ENCODE results near the gene TMEM154. TPM values are rescaled to one million over a fixed set of nuclear protein-coding genes. Genes with fewer than 3 reads are reported as not detected.

Gene TMEM154
- total RNA-seq, 1 donor, result 1.8 TPM

DNA sequence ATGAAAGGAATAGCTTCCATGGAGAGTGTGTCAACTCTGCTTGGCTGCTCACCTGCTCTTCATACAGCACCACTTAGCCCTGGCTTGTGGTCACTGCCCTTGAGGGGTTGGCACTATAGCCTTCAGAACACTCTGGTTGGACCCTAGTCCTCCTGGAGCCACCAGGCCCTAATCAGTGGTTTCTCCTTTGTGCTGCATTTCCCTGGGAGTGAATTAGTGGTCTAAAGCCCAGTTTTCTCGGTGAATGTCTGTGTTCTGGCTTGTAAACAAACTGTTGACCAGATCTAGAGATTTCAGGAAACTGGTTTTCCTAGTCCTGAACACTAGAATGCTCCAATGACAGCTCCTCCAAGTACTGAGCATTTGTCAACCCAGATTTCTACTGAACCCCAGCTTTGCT is 28.6 kb upstream of the TMEM154 start:
- no peak overlapping the region for H2AFZ ChIP-seq (ENCODE audit: low read length)
- TF ChIP-seq, protein P1, sequence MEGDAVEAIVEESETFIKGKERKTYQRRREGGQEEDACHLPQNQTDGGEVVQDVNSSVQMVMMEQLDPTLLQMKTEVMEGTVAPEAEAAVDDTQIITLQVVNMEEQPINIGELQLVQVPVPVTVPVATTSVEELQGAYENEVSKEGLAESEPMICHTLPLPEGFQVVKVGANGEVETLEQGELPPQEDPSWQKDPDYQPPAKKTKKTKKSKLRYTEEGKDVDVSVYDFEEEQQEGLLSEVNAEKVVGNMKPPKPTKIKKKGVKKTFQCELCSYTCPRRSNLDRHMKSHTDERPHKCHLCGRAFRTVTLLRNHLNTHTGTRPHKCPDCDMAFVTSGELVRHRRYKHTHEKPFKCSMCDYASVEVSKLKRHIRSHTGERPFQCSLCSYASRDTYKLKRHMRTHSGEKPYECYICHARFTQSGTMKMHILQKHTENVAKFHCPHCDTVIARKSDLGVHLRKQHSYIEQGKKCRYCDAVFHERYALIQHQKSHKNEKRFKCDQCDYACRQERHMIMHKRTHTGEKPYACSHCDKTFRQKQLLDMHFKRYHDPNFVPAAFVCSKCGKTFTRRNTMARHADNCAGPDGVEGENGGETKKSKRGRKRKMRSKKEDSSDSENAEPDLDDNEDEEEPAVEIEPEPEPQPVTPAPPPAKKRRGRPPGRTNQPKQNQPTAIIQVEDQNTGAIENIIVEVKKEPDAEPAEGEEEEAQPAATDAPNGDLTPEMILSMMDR (IDR thresholded peaks at IDR 0.05; ENCODE audit: extremely low read depth, low read depth, low read length), result no peak

GRCh38 chr4:152707632-152708031 is 27.8 kb upstream of the TMEM154 start:
- TF ChIP-seq, protein P1 (IDR thresholded peaks at IDR 0.05; ENCODE audit: extremely low read depth, low read depth, low read length), result no peak
- Histone ChIP-seq H3K4me3 (ENCODE audit: insufficient read depth, low read length) (no peak overlapping the region), H4K20me1 (ENCODE audit: insufficient read depth, low read length) (no peaks in the 10 kb centered on the region), H3K27me3 (ENCODE audit: insufficient read depth, low read length) (no peaks in the 10 kb centered on the region), H3K27ac (ENCODE audit: low read depth, low read length) (no peak overlapping the region), H3K9me3 (ENCODE audit: low read depth, low read length) (peaks cover 3% of the 10 kb centered on the region), H3K4me2 (ENCODE audit: insufficient read depth, low read length) (no peak overlapping the region), H3K4me1 (ENCODE audit: insufficient read depth, low read length) (no peaks in the 10 kb centered on the region), H3K79me2 (ENCODE audit: insufficient read depth, low read length) (no peaks in the 10 kb centered on the region), H2AFZ (ENCODE audit: low read length) (no peak overlapping the region), H3K36me3 (ENCODE audit: insufficient read depth, low read length) (no peaks in the 10 kb centered on the region)
- DNase-seq (ENCODE audit: insufficient read length, low spot score, missing footprints), result no peak

More for the DNA sequence above, 28.6 kb upstream of the TMEM154 start:
- Histone ChIP-seq H3K4me2 (ENCODE audit: insufficient read depth, low read length) (no peak overlapping the region), H3K36me3 (ENCODE audit: insufficient read depth, low read length) (no peaks in the 10 kb centered on the region), H3K4me1 (ENCODE audit: insufficient read depth, low read length) (no peaks in the 10 kb centered on the region), H3K4me3 (ENCODE audit: insufficient read depth, low read length) (no peak overlapping the region), H3K79me2 (ENCODE audit: insufficient read depth, low read length) (no peaks in the 10 kb centered on the region), H3K27ac (ENCODE audit: low read depth, low read length) (no peak overlapping the region), H3K27me3 (ENCODE audit: insufficient read depth, low read length) (no peaks in the 10 kb centered on the region), H4K20me1 (ENCODE audit: insufficient read depth, low read length) (no peaks in the 10 kb centered on the region), H3K9me3 (ENCODE audit: low read depth, low read length) (peaks cover 3% of the 10 kb centered on the region)
- no peak for DNase-seq (ENCODE audit: insufficient read length, low spot score, missing footprints)

- DNase-seq (ENCODE audit: insufficient read length, low spot score, missing footprints), result no peak
- Histone ChIP-seq H3K4me2 (ENCODE audit: insufficient read depth, low read length) (no peak overlapping the region), H3K36me3 (ENCODE audit: insufficient read depth, low read length) (no peaks in the 10 kb centered on the region), H3K4me1 (ENCODE audit: insufficient read depth, low read length) (no peaks in the 10 kb centered on the region), H3K79me2 (ENCODE audit: insufficient read depth, low read length) (no peaks in the 10 kb centered on the region), H3K27ac (ENCODE audit: low read depth, low read length) (no peak overlapping the region), H2AFZ (ENCODE audit: low read length) (no peak overlapping the region), H4K20me1 (ENCODE audit: insufficient read depth, low read length) (no peaks in the 10 kb centered on the region), H3K27me3 (ENCODE audit: insufficient read depth, low read length) (no peaks in the 10 kb centered on the region), H3K4me3 (ENCODE audit: insufficient read depth, low read length) (no peak overlapping the region), H3K9me3 (ENCODE audit: low read depth, low read length) (peaks cover 3% of the 10 kb centered on the region)
- TF ChIP-seq, protein P1 (IDR thresholded peaks at IDR 0.05; ENCODE audit: extremely low read depth, low read depth, low read length), result no peak
Measured at GRCh38 chr4:152705903-152706302, 26.1 kb upstream of the TMEM154 start.

GRCh38 chr4:152704788-152705187 is 25.0 kb upstream of the TMEM154 start:
- H2AFZ ChIP-seq (ENCODE audit: low read length), result no peak overlapping the region
- no peaks in the 10 kb centered on the region for H3K4me1 ChIP-seq (ENCODE audit: insufficient read depth, low read length)
- H3K36me3 ChIP-seq (ENCODE audit: insufficient read depth, low read length), result no peaks in the 10 kb centered on the region
- H3K9me3 ChIP-seq (ENCODE audit: low read depth, low read length), result peaks cover 3% of the 10 kb centered on the region
- no peaks in the 10 kb centered on the region for H4K20me1 ChIP-seq (ENCODE audit: insufficient read depth, low read length)
- TF ChIP-seq, protein P1 (IDR thresholded peaks at IDR 0.05; ENCODE audit: extremely low read depth, low read depth, low read length), result no peak
- H3K27me3 ChIP-seq (ENCODE audit: insufficient read depth, low read length), result peaks cover 4% of the 10 kb centered on the region
- H3K79me2 ChIP-seq (ENCODE audit: insufficient read depth, low read length), result no peaks in the 10 kb centered on the region
- H3K27ac ChIP-seq (ENCODE audit: low read depth, low read length), result no peak overlapping the region
- no peak overlapping the region for H3K4me2 ChIP-seq (ENCODE audit: insufficient read depth, low read length)
- H3K4me3 ChIP-seq (ENCODE audit: insufficient read depth, low read length), result no peak overlapping the region
- no peak for DNase-seq (ENCODE audit: insufficient read length, low spot score, missing footprints)
